PFSK-1 (cell line): ENCODE results near the gene SLC25A51.

Experiments used
- FOXP2 ChIP-seq: optimal IDR thresholded peaks from 2 replicates; pipeline ENCODE3; 2011; ENCODE audit warnings: borderline replicate concordance, control low read depth, inconsistent platforms; ENCODE audit not compliant: insufficient read depth; ENCODE audit errors: extremely low read length, extremely low read depth
- POLR2AphosphoS5 ChIP-seq: IDR thresholded peaks from 2 replicates; pipeline ENCODE4 v1.6.1; 2012; ENCODE audit warnings: low read depth, mild to moderate bottlenecking, control low read depth, low read length, moderate library complexity
- SIN3A ChIP-seq: IDR thresholded peaks from 2 replicates; pipeline ENCODE4 v1.6.1; 2012; ENCODE audit warnings: mild to moderate bottlenecking, low read length, moderate library complexity, borderline replicate concordance; ENCODE audit not compliant: insufficient read depth
- TAF1 ChIP-seq: IDR thresholded peaks from 2 replicates; pipeline ENCODE4 v1.6.1; 2012; ENCODE audit warnings: low read length, control low read depth, borderline replicate concordance; ENCODE audit not compliant: insufficient read depth
- TF ChIP-seq, protein P1 (sequence below), 2 experiments: IDR thresholded peaks; 2 replicates each; pipeline versions ENCODE4 v1.6.1 to v1.8.0; 2011 to 2012; ENCODE audit warnings: low read depth in 2 of 2, low read length in 2 of 2, control low read depth in 1 of 2, inconsistent platforms in 1 of 2, mild to moderate bottlenecking in 1 of 2, moderate library complexity in 1 of 2; ENCODE audit not compliant: insufficient read depth in 1 of 2

DNA sequence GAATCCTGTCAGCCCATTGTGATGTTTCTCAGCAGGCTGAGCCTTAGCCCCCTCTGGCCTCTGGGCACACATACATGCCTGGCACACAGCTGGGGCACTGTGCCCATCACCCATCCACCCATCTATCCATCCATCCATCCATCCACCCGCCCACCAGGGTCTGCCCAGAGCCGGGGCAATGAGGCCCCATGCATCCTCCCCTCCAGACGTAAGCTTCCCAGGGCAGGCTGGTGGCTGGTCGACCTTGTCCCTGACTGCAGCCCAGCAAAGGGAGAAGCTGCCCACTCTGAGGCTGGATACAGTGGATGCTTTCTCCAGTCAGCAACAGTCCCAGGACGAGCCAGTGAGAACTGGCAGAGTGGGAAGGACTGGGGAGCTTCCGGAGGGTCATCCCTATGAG, 21.1 kb upstream of the SLC25A51 start:
- TF ChIP-seq POLR2AphosphoS5 (no peak), TAF1 (no peak), SIN3A (no peak), FOXP2 (no peak)
- TF ChIP-seq, protein P1, sequence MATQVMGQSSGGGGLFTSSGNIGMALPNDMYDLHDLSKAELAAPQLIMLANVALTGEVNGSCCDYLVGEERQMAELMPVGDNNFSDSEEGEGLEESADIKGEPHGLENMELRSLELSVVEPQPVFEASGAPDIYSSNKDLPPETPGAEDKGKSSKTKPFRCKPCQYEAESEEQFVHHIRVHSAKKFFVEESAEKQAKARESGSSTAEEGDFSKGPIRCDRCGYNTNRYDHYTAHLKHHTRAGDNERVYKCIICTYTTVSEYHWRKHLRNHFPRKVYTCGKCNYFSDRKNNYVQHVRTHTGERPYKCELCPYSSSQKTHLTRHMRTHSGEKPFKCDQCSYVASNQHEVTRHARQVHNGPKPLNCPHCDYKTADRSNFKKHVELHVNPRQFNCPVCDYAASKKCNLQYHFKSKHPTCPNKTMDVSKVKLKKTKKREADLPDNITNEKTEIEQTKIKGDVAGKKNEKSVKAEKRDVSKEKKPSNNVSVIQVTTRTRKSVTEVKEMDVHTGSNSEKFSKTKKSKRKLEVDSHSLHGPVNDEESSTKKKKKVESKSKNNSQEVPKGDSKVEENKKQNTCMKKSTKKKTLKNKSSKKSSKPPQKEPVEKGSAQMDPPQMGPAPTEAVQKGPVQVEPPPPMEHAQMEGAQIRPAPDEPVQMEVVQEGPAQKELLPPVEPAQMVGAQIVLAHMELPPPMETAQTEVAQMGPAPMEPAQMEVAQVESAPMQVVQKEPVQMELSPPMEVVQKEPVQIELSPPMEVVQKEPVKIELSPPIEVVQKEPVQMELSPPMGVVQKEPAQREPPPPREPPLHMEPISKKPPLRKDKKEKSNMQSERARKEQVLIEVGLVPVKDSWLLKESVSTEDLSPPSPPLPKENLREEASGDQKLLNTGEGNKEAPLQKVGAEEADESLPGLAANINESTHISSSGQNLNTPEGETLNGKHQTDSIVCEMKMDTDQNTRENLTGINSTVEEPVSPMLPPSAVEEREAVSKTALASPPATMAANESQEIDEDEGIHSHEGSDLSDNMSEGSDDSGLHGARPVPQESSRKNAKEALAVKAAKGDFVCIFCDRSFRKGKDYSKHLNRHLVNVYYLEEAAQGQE (IDR thresholded peaks at IDR 0.05; ENCODE audit: insufficient read depth in 1 of 2, low read depth in 2 of 2, low read length in 2 of 2): no peak
